Liver (tissue), 3 donors: ENCODE results near the gene FTO.
"Not testable (repeated sequence)": the region's sequence is repeated elsewhere in the genome, so short reads cannot be mapped to it uniquely, and the experiment has no call there.

ENCODE experiments used
- JUND ChIP-seq, 2 donors: IDR thresholded peaks; 2 replicates each; pipeline ENCODE4 v1.6.1; 2016; ENCODE audit warnings: antibody characterized with exemption in 2 of 2
- RXRA ChIP-seq, 2 donors: IDR thresholded peaks; 2 replicates each; pipeline ENCODE4 v1.6.1; 2017 to 2018; ENCODE audit warnings: antibody characterized with exemption in 2 of 2, mild to moderate bottlenecking in 1 of 2
- TF ChIP-seq, protein P1 (sequence below): IDR thresholded peaks from 2 replicates; pipeline ENCODE4 v1.6.1; 2016; ENCODE audit warnings: antibody characterized with exemption
- TF ChIP-seq, protein P2 (sequence below): IDR thresholded peaks from 2 replicates; pipeline ENCODE4 v1.6.1; 2016; ENCODE audit warnings: antibody characterized with exemption
- TF ChIP-seq, protein P3 (sequence below): fragments of 150-350 bp; IDR thresholded peaks from 2 replicates; pipeline ENCODE4 v1.5.1; 2017; ENCODE audit warnings: improper control_type of control experiment, low read depth, low read length; ENCODE audit not compliant: missing input control
- donor health status: healthy.
- donor health status: healthy.

DNA sequence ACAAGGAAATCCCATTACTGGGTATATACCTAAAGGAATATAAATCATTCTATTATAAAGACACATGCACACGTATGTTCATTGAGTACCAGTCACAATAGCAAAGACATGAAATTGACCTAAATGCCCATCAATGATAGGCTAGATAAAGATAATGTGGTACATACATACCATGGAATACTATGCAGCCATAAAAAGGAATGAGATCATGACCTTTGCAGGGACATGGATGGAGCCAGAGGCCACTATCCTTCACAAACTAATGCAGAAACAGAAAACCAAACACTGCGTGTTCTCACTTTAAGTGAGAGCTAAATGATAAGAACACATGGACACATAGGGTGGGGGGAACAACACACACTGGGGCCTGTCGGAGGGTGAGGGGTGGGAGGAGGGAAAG lies 18.6 kb upstream of the FTO start:
- TF ChIP-seq, protein P1, sequence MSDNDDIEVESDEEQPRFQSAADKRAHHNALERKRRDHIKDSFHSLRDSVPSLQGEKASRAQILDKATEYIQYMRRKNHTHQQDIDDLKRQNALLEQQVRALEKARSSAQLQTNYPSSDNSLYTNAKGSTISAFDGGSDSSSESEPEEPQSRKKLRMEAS: not testable (repeated sequence)
- TF ChIP-seq, protein P2, sequence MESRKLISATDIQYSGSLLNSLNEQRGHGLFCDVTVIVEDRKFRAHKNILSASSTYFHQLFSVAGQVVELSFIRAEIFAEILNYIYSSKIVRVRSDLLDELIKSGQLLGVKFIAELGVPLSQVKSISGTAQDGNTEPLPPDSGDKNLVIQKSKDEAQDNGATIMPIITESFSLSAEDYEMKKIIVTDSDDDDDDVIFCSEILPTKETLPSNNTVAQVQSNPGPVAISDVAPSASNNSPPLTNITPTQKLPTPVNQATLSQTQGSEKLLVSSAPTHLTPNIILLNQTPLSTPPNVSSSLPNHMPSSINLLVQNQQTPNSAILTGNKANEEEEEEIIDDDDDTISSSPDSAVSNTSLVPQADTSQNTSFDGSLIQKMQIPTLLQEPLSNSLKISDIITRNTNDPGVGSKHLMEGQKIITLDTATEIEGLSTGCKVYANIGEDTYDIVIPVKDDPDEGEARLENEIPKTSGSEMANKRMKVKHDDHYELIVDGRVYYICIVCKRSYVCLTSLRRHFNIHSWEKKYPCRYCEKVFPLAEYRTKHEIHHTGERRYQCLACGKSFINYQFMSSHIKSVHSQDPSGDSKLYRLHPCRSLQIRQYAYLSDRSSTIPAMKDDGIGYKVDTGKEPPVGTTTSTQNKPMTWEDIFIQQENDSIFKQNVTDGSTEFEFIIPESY: not testable (repeated sequence)
- TF ChIP-seq, protein P3, sequence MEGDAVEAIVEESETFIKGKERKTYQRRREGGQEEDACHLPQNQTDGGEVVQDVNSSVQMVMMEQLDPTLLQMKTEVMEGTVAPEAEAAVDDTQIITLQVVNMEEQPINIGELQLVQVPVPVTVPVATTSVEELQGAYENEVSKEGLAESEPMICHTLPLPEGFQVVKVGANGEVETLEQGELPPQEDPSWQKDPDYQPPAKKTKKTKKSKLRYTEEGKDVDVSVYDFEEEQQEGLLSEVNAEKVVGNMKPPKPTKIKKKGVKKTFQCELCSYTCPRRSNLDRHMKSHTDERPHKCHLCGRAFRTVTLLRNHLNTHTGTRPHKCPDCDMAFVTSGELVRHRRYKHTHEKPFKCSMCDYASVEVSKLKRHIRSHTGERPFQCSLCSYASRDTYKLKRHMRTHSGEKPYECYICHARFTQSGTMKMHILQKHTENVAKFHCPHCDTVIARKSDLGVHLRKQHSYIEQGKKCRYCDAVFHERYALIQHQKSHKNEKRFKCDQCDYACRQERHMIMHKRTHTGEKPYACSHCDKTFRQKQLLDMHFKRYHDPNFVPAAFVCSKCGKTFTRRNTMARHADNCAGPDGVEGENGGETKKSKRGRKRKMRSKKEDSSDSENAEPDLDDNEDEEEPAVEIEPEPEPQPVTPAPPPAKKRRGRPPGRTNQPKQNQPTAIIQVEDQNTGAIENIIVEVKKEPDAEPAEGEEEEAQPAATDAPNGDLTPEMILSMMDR: not testable (repeated sequence)
- TF ChIP-seq RXRA, JUND (IDR thresholded peaks at IDR 0.05): not testable (repeated sequence)
